Activated naive CD4-positive, alpha-beta T cell treated with anti-CD3 and anti-CD28 coated beads for 36 hours (primary cell): Measurements from ENCODE around the gene ANKDD1A. TPM values are rescaled to one million over a fixed set of nuclear protein-coding genes. Genes with fewer than 3 reads are reported as not detected.

Experiments used
- CTCF ChIA-PET: fragments of 350-600 bp; sonication (Branson Sonifier 250); formaldehyde crosslinking; loops from one replicate; lab custom pipeline; 2021; ENCODE audit warnings: antibody characterized with exemption; lab: Charles Lee
- DNase-seq: peaks from one replicate; pipeline ENCODE4 v3.0.0-alpha.2; 2020
- H3K27ac Mint-ChIP-seq: one replicate; pipeline ENCODE4 v1.8.0; 2021; ENCODE audit warnings: mild to moderate bottlenecking, mixed read lengths
- H3K27me3 Mint-ChIP-seq: one replicate; pipeline ENCODE4 v1.8.0; 2021; ENCODE audit warnings: low read depth, mixed read lengths
- H3K36me3 Mint-ChIP-seq: one replicate; pipeline ENCODE4 v1.8.0; 2021; ENCODE audit warnings: low read depth, mixed read lengths
- H3K4me1 Mint-ChIP-seq: one replicate; pipeline ENCODE4 v1.8.0; 2021; ENCODE audit warnings: low read depth, mixed read lengths
- H3K4me3 Mint-ChIP-seq: one replicate; pipeline ENCODE4 v1.8.0; 2021; ENCODE audit warnings: mild to moderate bottlenecking, moderate library complexity, mixed read lengths
- H3K9me3 Mint-ChIP-seq: one replicate; pipeline ENCODE4 v1.8.0; 2021; ENCODE audit warnings: mixed read lengths
- intact Hi-C: fragments of 100-400 bp; cut with micrococcal nuclease; formaldehyde crosslinking; loops from one replicate; pipeline ENCODE4 v1.15.1; 2023
- total RNA-seq, 2 experiments: library from RNA; stranded (reverse); gene quantifications; one replicate each; pipeline ENCODE4 v1.2.3, GENCODE V29; 2021

The ANKDD1A gene
- total RNA-seq, 2 experiments from 2014 or later: 2.3 to 3.1 TPM

- H3K4me1 Mint-ChIP-seq: peaks cover 54% of the 10 kb centered on the region
- CTCF ChIA-PET: interaction anchor here (1.0 kb wide), 1 partner anchor 16 kb away, joined by 5 read pairs; no protein-coding TSS in a partner anchor
Measured at GRCh38 chr15:64897345-64897985, 14.2 kb upstream of the ANKDD1A start.

DNA sequence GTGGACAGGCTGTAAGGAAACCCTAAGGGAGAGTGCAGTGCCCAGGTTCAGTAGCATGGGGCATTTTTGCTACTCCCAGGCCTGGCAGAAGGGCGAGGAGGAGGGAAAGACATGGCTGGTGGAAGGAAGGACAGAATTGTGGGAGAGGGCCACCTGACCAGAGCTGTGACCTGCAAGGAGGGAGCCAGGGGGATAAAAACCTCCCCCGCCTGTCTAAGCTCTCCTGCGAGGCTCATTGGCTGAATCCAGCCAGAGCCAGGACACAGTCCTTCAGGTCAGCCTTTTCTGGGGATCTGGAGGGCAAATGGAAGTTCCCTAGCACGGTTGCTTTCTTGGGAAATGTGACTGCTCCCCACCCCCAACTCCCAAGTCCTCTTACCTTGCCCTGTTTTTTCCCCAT, 13.3 kb upstream of the ANKDD1A start:
- intact Hi-C loops: loop anchor here (10.0 kb wide), 1 partner anchor 896 kb away; the partner anchor contains the start of gene DENND4A
- H3K27me3 Mint-ChIP-seq: no peaks in the 10 kb centered on the region
- H3K36me3 Mint-ChIP-seq: peaks cover 9% of the 10 kb centered on the region
- CTCF ChIA-PET: no interaction called here
- no peak overlapping the region for H3K4me3 Mint-ChIP-seq
- H3K4me1 Mint-ChIP-seq: peaks cover 54% of the 10 kb centered on the region
- DNase-seq: no peak
- peaks cover 8% of the 10 kb centered on the region for H3K9me3 Mint-ChIP-seq
- peak overlapping the region; percentile 12 for H3K27ac Mint-ChIP-seq

More at GRCh38 chr15:64897345-64897985, 14.2 kb upstream of the ANKDD1A start:
- Mint-ChIP-seq H3K4me3 (no peak overlapping the region), H3K27ac (peak overlapping the region; percentile 43), H3K9me3 (peaks cover 8% of the 10 kb centered on the region), H3K27me3 (no peaks in the 10 kb centered on the region), H3K36me3 (peaks cover 9% of the 10 kb centered on the region)
- intact Hi-C loops: loop anchor here (10.0 kb wide), 1 partner anchor 897 kb away; the partner anchor contains the start of gene DENND4A
- DNase-seq: no peak

GRCh38 chr15:64901141-64901540, 10.6 kb upstream of the ANKDD1A start:
- CTCF ChIA-PET: interaction anchor here (0.6 to 1.3 kb wide), 2 partner anchors 70 to 169 kb away, joined by 3 to 4 read pairs; no protein-coding TSS in a partner anchor
- H3K36me3 Mint-ChIP-seq: peaks cover 4% of the 10 kb centered on the region
- H3K4me1 Mint-ChIP-seq: peaks cover 47% of the 10 kb centered on the region
- H3K27me3 Mint-ChIP-seq: no peaks in the 10 kb centered on the region
- intact Hi-C loops: no loop called here
- peaks cover 8% of the 10 kb centered on the region for H3K9me3 Mint-ChIP-seq
- no peak overlapping the region for H3K4me3 Mint-ChIP-seq
- DNase-seq: no peak
- no peak overlapping the region for H3K27ac Mint-ChIP-seq

DNA sequence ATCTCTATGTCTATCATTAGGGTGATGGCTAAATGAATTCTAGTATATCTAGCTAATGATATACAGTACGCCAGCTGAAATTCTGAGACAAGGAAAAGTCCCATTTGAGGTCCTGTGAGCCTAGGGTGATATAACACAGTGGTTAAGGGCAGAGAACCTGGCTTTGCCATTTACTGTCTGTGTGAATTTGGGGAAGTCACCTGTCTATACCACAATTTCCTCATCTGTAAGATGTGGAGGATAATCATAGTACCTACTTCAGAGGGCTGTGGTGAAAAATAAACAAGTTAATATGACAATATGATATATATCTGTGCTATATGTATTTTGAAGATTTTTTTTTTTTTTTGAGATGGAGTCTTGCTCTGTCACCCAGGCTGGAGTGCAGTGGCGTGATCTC, 9.8 kb upstream of the ANKDD1A start:
- H3K27ac Mint-ChIP-seq: no peak overlapping the region

DNA sequence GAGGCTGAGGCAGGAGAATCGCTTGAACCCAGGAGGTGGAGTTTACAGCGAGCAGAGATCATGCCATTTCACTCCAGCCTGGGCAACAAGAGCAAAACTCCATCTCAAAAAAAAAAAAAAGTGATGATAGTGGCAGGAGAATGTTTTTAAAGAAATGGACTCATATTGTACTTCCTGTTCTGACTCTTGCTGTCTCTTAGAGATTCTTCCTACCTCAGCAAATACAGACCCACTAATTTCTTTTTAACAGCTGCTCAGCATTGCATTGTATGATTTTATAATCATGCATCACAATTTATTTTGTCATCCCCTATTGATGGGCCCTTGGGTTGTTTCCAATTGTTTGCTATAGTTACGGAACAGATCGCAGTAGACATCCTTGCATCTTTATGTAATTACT, 8.8 kb upstream of the ANKDD1A start:
- H3K27me3 Mint-ChIP-seq: no peaks in the 10 kb centered on the region
- peaks cover 8% of the 10 kb centered on the region for H3K9me3 Mint-ChIP-seq
- peaks cover 39% of the 10 kb centered on the region for H3K4me1 Mint-ChIP-seq
- no peak for DNase-seq
- intact Hi-C loops: no loop called here
- peak overlapping the region; percentile 10 for H3K27ac Mint-ChIP-seq
- CTCF ChIA-PET: interaction anchor here (0.6 to 4.2 kb wide), 6 partner anchors 9 to 185 kb away, joined by 3 to 22 read pairs (median 5); no protein-coding TSS in a partner anchor
- no peak overlapping the region for H3K4me3 Mint-ChIP-seq
- H3K36me3 Mint-ChIP-seq: peaks cover 4% of the 10 kb centered on the region

More for the DNA sequence above, 9.8 kb upstream of the ANKDD1A start:
- H3K27me3 Mint-ChIP-seq: no peaks in the 10 kb centered on the region
- peaks cover 8% of the 10 kb centered on the region for H3K9me3 Mint-ChIP-seq
- intact Hi-C loops: no loop called here
- H3K36me3 Mint-ChIP-seq: peaks cover 4% of the 10 kb centered on the region
- H3K4me3 Mint-ChIP-seq: no peak overlapping the region
- CTCF ChIA-PET: interaction anchor here (1.3 kb wide), 1 partner anchor 170 kb away, joined by 4 read pairs; no protein-coding TSS in a partner anchor
- DNase-seq: no peak
- peaks cover 41% of the 10 kb centered on the region for H3K4me1 Mint-ChIP-seq

DNA sequence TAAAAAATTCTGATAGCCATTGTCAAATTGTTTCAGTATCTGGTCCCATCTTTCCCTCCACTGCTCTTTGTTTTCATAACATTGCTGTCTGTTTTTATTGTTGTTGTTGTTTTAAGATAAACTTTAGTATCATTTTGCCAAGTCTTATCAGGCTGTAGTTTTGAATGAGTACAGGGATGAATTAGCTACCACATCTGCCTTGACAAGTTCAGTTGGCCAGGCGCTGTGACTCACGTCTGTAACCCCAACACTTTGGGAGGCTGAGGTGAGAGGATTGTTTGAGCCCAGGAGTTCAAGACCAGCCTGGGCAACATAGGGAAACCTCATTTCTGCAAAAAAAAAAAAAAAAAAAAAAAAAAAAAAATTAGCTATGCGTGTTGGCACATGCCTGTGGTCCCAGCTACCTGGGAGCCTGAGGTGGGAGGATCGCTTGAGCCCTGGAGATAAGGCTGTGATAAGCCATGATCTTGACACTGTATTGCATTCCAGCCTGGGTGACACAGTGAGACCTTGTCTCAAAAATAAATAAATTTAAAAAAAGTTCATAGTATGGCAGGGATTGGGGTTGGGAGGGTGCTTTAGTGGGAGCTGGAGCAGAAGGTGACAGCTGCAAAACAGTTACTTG, 8.3 kb upstream of the ANKDD1A start:
- CTCF ChIA-PET: interaction anchor here (0.6 to 4.2 kb wide), 6 partner anchors 9 to 186 kb away, joined by 3 to 22 read pairs (median 5); no protein-coding TSS in a partner anchor
- H3K9me3 Mint-ChIP-seq: peaks cover 8% of the 10 kb centered on the region
- intact Hi-C loops: no loop called here
- H3K4me1 Mint-ChIP-seq: peaks cover 35% of the 10 kb centered on the region
- peak; percentile 38 for DNase-seq
- H3K27ac Mint-ChIP-seq: peak overlapping the region; percentile 10
- H3K36me3 Mint-ChIP-seq: peaks cover 4% of the 10 kb centered on the region
- no peak overlapping the region for H3K4me3 Mint-ChIP-seq
- no peaks in the 10 kb centered on the region for H3K27me3 Mint-ChIP-seq

DNA sequence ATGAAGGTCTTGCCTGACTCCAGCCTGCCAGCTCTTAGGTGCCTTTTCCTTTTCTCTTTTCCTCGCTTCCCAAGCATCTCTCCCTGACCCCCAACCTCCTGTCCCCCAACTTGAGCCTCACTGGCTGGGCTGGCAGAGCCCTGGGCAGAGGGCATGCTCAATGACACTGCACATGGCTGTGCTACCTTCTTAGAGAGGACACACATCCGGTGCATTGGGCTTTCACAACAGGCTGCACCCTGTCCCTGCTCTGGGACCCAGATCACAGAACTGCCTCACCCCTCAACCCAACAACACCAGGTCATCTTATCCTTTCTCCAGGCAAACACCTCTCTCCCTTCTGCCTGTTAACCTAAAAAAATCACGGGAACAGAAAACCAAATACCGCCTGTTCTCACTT, 7.5 kb upstream of the ANKDD1A start:
- peaks cover 4% of the 10 kb centered on the region for H3K36me3 Mint-ChIP-seq

GRCh38 chr15:64905119-64905831, 6.4 kb upstream of the ANKDD1A start:
- Mint-ChIP-seq H3K27me3 (no peaks in the 10 kb centered on the region), H3K9me3 (peaks cover 6% of the 10 kb centered on the region), H3K27ac (peak overlapping the region; percentile 51), H3K4me1 (peaks cover 35% of the 10 kb centered on the region), H3K4me3 (peak overlapping the region; percentile 64), H3K36me3 (peaks cover 4% of the 10 kb centered on the region)
- DNase-seq: peak; percentile 89
- CTCF ChIA-PET: interaction anchor here (0.6 to 4.2 kb wide), 8 partner anchors 11 to 756 kb away, joined by 3 to 22 read pairs (median 7); partner anchors contain the start of gene PLEKHO2
- intact Hi-C loops: loop anchor here (1.0 to 5.0 kb wide), 4 partner anchors 10 to 174 kb away; partner anchors contain the start of gene PIF1

More for the DNA sequence above, 7.5 kb upstream of the ANKDD1A start:
- CTCF ChIA-PET: interaction anchor here (0.6 to 4.2 kb wide), 6 partner anchors 10 to 177 kb away, joined by 3 to 22 read pairs (median 5); no protein-coding TSS in a partner anchor
- Mint-ChIP-seq H3K27ac (no peak overlapping the region), H3K4me1 (peaks cover 35% of the 10 kb centered on the region), H3K4me3 (no peak overlapping the region), H3K27me3 (no peaks in the 10 kb centered on the region), H3K9me3 (peaks cover 8% of the 10 kb centered on the region)
- intact Hi-C loops: no loop called here
- DNase-seq: no peak

DNA sequence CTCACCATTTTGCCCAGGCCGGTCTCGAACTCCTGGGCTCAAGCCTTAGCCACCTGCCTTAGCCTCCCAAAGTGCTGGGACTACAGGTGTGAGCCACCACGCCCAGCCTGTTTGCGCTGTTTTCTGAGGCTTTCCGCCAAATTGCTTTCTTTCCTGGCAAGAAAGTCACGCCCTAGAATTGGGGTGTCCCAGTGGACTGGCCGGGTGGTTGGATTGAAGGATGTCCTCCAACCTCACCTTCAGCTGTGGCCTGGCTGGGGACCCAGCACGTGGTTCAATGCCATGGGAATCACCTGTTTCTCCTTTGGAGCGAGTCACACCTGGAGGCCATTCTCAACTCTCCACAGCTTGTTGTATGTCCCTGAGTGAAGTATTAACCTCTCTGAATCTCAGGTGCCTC, 5.8 kb upstream of the ANKDD1A start:
- H3K36me3 Mint-ChIP-seq: peaks cover 2% of the 10 kb centered on the region
- no peak overlapping the region for H3K4me3 Mint-ChIP-seq
- peaks cover 35% of the 10 kb centered on the region for H3K4me1 Mint-ChIP-seq
- CTCF ChIA-PET: interaction anchor here (0.6 to 4.2 kb wide), 9 partner anchors 10 to 175 kb away, joined by 3 to 22 read pairs (median 5); partner anchors contain the start of gene PLEKHO2
- H3K27me3 Mint-ChIP-seq: peaks cover 3% of the 10 kb centered on the region
- intact Hi-C loops: loop anchor here (1.0 to 5.0 kb wide), 4 partner anchors 11 to 175 kb away; partner anchors contain the start of gene PIF1
- no peak overlapping the region for H3K27ac Mint-ChIP-seq
- DNase-seq: no peak
- H3K9me3 Mint-ChIP-seq: peaks cover 2% of the 10 kb centered on the region

DNA sequence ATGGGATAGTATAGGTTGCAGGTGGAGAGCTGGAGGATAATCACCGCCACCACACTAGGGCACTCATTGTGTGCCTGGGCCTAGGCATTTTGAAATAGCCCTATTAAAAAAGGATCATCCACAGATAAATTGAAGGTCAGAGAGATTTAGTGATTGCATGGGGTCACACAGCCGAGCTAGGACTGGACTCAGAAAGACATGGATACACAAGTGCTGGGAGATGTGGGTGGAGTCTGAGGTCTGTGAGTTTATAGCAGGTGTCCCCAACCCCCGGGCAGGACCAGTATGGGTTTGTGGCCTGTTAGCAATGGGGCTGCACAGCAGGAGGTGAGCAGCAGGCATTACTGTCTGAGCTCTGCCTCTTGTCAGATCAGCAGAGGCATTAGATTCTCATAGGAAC, 5.3 kb upstream of the ANKDD1A start:
- peaks cover 7% of the 10 kb centered on the region for H3K27me3 Mint-ChIP-seq
- peaks cover 37% of the 10 kb centered on the region for H3K4me1 Mint-ChIP-seq
- CTCF ChIA-PET: interaction anchor here (0.6 to 4.2 kb wide), 10 partner anchors 10 to 176 kb away, joined by 3 to 22 read pairs (median 5); partner anchors contain the start of gene PLEKHO2
- H3K4me3 Mint-ChIP-seq: no peak overlapping the region
- H3K9me3 Mint-ChIP-seq: no peaks in the 10 kb centered on the region
- H3K36me3 Mint-ChIP-seq: no peaks in the 10 kb centered on the region
- DNase-seq: no peak
- no peak overlapping the region for H3K27ac Mint-ChIP-seq
- intact Hi-C loops: loop anchor here (5.0 kb wide), 1 partner anchor 86 kb away; no protein-coding TSS in a partner anchor

GRCh38 chr15:64907991-64908390, 3.7 kb upstream of the ANKDD1A start:
- Mint-ChIP-seq H3K27ac (no peak overlapping the region), H3K27me3 (peaks cover 7% of the 10 kb centered on the region), H3K9me3 (no peaks in the 10 kb centered on the region), H3K4me3 (no peak overlapping the region), H3K4me1 (peaks cover 24% of the 10 kb centered on the region), H3K36me3 (no peaks in the 10 kb centered on the region)
- CTCF ChIA-PET: interaction anchor here (0.6 to 4.0 kb wide), 3 partner anchors 52 to 98 kb away, joined by 3 to 14 read pairs (median 5); no protein-coding TSS in a partner anchor
- DNase-seq: no peak
- intact Hi-C loops: loop anchor here (5.0 kb wide), 1 partner anchor 84 kb away; no protein-coding TSS in a partner anchor
